ENCODE data around the gene NDST4. TPM values are rescaled to one million over a fixed set of nuclear protein-coding genes. Genes with fewer than 3 reads are reported as not detected.
"Not testable (repeated sequence)": the region's sequence is repeated elsewhere in the genome, so short reads cannot be mapped to it uniquely, and the experiment has no call there.

NDST4 gene
- total RNA-seq, 1 experiment from 2014 or later, result not detected

DNA sequence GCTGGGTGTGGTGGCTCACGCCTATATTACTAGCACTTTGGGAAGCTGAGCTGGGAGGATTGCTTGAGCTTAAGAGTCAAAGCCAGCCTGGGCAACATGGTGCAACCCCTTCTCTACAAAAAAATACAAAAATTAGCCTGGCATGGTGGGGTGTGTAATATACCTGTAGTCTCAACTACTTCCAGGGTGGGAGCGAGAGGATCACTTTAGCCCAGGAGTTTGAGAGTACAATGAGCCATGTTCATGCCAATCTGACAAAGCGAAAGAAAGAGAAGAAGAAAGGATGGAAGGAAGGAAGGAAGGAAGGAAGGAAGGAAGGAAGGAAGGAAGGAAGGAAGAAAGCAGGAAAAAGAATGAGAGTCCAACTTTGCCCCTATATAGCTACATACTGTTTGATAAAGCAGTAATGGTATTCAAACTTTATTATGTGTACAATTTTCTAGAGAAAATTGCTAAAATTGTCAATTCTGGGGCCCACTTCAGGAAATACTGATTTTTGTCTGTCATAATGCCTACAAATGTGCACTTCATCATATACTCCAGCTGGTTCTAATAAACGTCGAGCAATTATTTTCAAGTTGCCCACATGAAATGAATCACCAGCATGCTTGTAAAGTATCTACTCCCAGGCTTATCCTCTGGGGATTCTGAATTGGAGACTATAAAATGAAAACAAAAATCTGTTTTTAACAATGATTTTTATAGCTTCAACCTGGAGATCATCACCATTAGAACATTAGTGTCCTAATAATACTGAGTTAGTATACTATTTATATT is 132.3 kb downstream of the NDST4 start:
- Mint-ChIP-seq H3K27me3 (ENCODE audit: low read depth) (no peaks in the 10 kb centered on the region), H3K9me3 (peaks cover 0 to 10% of the 10 kb centered on the region in 2 experiments; a peak in 4 of 5 replicates), H3K4me3 (no peak overlapping the region), H3K36me3 (ENCODE audit: insufficient read depth in 1 of 3, low read depth in 3 of 3) (peaks cover 6 to 12% (median 7%) of the 10 kb centered on the region in 3 experiments; a peak in 4 of 7 replicates), H3K27ac (no peak overlapping the region; a peak in 1 of 7 replicates), H3K4me1 (peaks cover under 1 to 3% of the 10 kb centered on the region in 2 experiments; a peak in 2 of 4 replicates)
- no CpG with 5 or more reads among the region's 5 CpGs for WGBS (ENCODE audit: extremely low coverage, insufficient read length, low lambda C conversion rate)
- Histone ChIP-seq H4K8ac (replicated peaks; ENCODE audit: insufficient read length, low read depth, low read length) (no peak overlapping the region), H3K18ac (ENCODE audit: insufficient read length, low read depth, low read length) (no peak overlapping the region), H3K14ac (ENCODE audit: insufficient read depth, low read length) (no peak overlapping the region), H3K23me2 (ENCODE audit: insufficient read length, low read depth, low read length, poor library complexity, severe bottlenecking) (no peaks in the 10 kb centered on the region), H4K20me1 (ENCODE audit: control insufficient read depth, insufficient read depth, insufficient read length) (no peaks in the 10 kb centered on the region), H3K4ac (ENCODE audit: low read depth, low read length) (no peak overlapping the region), H3K4me1 (ENCODE audit: insufficient read depth, low read length) (no peaks in the 10 kb centered on the region), H4K91ac (ENCODE audit: insufficient read length, low read depth, low read length) (no peak overlapping the region), H3K4me2 (ENCODE audit: insufficient read depth, insufficient read length, low read length) (no peak overlapping the region), H3K79me2 (ENCODE audit: insufficient read depth, low read length) (no peaks in the 10 kb centered on the region), H4K5ac (ENCODE audit: insufficient read length, low read depth, low read length) (no peak overlapping the region), H3K27me3 (ENCODE audit: insufficient read depth, low read length) (no peaks in the 10 kb centered on the region), H3K27ac (ENCODE audit: insufficient read length, low read depth, low read length) (no peak overlapping the region), H3K56ac (ENCODE audit: insufficient read length, low read depth, low read length) (no peak overlapping the region), H3K23ac (ENCODE audit: insufficient read length, low read depth, low read length) (no peak overlapping the region), H2AK5ac (ENCODE audit: insufficient read length, low read length) (no peak overlapping the region), H3K79me1 (ENCODE audit: insufficient read depth, low read depth, low read length, poor library complexity, severe bottlenecking) (no peaks in the 10 kb centered on the region), H2BK15ac (ENCODE audit: low read depth, low read length) (no peak overlapping the region), H2AFZ (ENCODE audit: low read length) (no peak overlapping the region), H2BK12ac (ENCODE audit: insufficient read length, low read depth, low read length) (no peak overlapping the region), H3K9ac (ENCODE audit: extremely low read depth, insufficient read length, low read length) (no peak overlapping the region), H3T11ph (ENCODE audit: low read length) (no peak overlapping the region), H2BK20ac (ENCODE audit: low read depth, low read length, poor library complexity, severe bottlenecking) (no peak overlapping the region), H2BK120ac (ENCODE audit: low read depth, low read length, poor library complexity, severe bottlenecking) (no peak overlapping the region), H2BK5ac (ENCODE audit: insufficient read length, low read length) (no peak overlapping the region), H3K9me3 (ENCODE audit: control insufficient read depth, low read depth, low read length) (no peaks in the 10 kb centered on the region)
- TF ChIP-seq, protein P1, sequence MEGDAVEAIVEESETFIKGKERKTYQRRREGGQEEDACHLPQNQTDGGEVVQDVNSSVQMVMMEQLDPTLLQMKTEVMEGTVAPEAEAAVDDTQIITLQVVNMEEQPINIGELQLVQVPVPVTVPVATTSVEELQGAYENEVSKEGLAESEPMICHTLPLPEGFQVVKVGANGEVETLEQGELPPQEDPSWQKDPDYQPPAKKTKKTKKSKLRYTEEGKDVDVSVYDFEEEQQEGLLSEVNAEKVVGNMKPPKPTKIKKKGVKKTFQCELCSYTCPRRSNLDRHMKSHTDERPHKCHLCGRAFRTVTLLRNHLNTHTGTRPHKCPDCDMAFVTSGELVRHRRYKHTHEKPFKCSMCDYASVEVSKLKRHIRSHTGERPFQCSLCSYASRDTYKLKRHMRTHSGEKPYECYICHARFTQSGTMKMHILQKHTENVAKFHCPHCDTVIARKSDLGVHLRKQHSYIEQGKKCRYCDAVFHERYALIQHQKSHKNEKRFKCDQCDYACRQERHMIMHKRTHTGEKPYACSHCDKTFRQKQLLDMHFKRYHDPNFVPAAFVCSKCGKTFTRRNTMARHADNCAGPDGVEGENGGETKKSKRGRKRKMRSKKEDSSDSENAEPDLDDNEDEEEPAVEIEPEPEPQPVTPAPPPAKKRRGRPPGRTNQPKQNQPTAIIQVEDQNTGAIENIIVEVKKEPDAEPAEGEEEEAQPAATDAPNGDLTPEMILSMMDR (conservative IDR thresholded peaks at IDR 0.05), result no peak
- no peak for DNase-seq

DNA sequence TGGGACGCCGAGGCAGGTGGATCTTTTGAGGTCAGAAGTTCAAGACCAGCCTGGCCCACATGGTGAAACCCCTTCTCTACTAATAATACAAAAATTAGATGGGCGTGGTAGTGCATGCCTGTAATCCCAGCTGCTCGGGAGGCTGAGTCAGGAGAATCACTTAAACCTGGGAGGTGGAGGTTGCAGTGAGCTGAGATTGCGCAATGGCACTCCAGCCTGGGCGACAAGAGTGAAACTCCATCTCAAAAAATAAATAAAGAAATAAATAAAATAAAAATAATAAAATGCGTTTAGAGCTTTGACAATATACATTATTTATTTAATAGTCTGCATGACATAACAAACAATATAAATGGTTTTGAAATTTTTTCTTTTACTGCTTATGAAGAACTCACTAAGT is 133.0 kb downstream of the NDST4 start:
- not testable (repeated sequence) for H3K79me1 ChIP-seq (ENCODE audit: insufficient read depth, low read depth, low read length, poor library complexity, severe bottlenecking); H2AFZ ChIP-seq (ENCODE audit: low read length)

More for the DNA sequence above, 133.0 kb downstream of the NDST4 start:
- H3K9me3 ChIP-seq (ENCODE audit: control insufficient read depth, low read depth, low read length); H3K4ac ChIP-seq (ENCODE audit: low read depth, low read length); H3K27ac Mint-ChIP-seq; H3K9me3 Mint-ChIP-seq; H3K4me1 ChIP-seq (ENCODE audit: insufficient read depth, low read length); H4K8ac ChIP-seq (replicated peaks; ENCODE audit: insufficient read length, low read depth, low read length); H2AK5ac ChIP-seq (ENCODE audit: insufficient read length, low read length); H3K9ac ChIP-seq (ENCODE audit: extremely low read depth, insufficient read length, low read length); H4K91ac ChIP-seq (ENCODE audit: insufficient read length, low read depth, low read length); H2BK20ac ChIP-seq (ENCODE audit: low read depth, low read length, poor library complexity, severe bottlenecking); H3K27me3 ChIP-seq (ENCODE audit: insufficient read depth, low read length); H3K27ac ChIP-seq (ENCODE audit: insufficient read length, low read depth, low read length); H2BK120ac ChIP-seq (ENCODE audit: low read depth, low read length, poor library complexity, severe bottlenecking); H3K23me2 ChIP-seq (ENCODE audit: insufficient read length, low read depth, low read length, poor library complexity, severe bottlenecking); H3K4me2 ChIP-seq (ENCODE audit: insufficient read depth, insufficient read length, low read length); DNase-seq; H2BK12ac ChIP-seq (ENCODE audit: insufficient read length, low read depth, low read length); H4K20me1 ChIP-seq (ENCODE audit: control insufficient read depth, insufficient read depth, insufficient read length); H3K79me2 ChIP-seq (ENCODE audit: insufficient read depth, low read length); H2BK15ac ChIP-seq (ENCODE audit: low read depth, low read length); H3K4me3 Mint-ChIP-seq; H3T11ph ChIP-seq (ENCODE audit: low read length); H3K18ac ChIP-seq (ENCODE audit: insufficient read length, low read depth, low read length); H2BK5ac ChIP-seq (ENCODE audit: insufficient read length, low read length); H3K4me1 Mint-ChIP-seq; H3K27me3 Mint-ChIP-seq (ENCODE audit: low read depth); H3K23ac ChIP-seq (ENCODE audit: insufficient read length, low read depth, low read length); H4K5ac ChIP-seq (ENCODE audit: insufficient read length, low read depth, low read length); H3K14ac ChIP-seq (ENCODE audit: insufficient read depth, low read length); H3K56ac ChIP-seq (ENCODE audit: insufficient read length, low read depth, low read length): not testable (repeated sequence)
- H3K36me3 Mint-ChIP-seq (ENCODE audit: insufficient read depth in 1 of 3, low read depth in 3 of 3), result peaks cover 6 to 12% (median 7%) of the 10 kb centered on the region in 3 experiments; a peak in 4 of 7 replicates
- no CpG with 5 or more reads among the region's 7 CpGs for WGBS (ENCODE audit: extremely low coverage, insufficient read length, low lambda C conversion rate)

Data from H9 (cell line).